Duodenal mucosa (tissue), 2 donors: Measurements from ENCODE around the gene FAM222A.
A peak's percentile ranks its signal among the peaks of the same experiment; 100 is the strongest.

Experiments
- H3K27ac ChIP-seq: one replicate; pipeline ENCODE4 v1.7.0; 2013; ENCODE audit warnings: low read depth, low read length
- H3K27me3 ChIP-seq, 2 donors: one replicate each; pipeline ENCODE4 v1.7.0; 2013; ENCODE audit warnings: low read length in 2 of 2, control low read depth in 1 of 2; ENCODE audit not compliant: insufficient read depth in 2 of 2, control insufficient read depth in 1 of 2
- H3K36me3 ChIP-seq, 2 donors: one replicate each; pipeline ENCODE4 v1.7.0; 2013; ENCODE audit warnings: low read length in 2 of 2, control low read depth in 1 of 2; ENCODE audit not compliant: insufficient read depth in 2 of 2, control insufficient read depth in 1 of 2
- H3K4me1 ChIP-seq, 2 donors: one replicate each; pipeline ENCODE4 v1.7.0; 2013; ENCODE audit warnings: low read length in 2 of 2, control low read depth in 1 of 2; ENCODE audit not compliant: insufficient read depth in 2 of 2, control insufficient read depth in 1 of 2
- H3K4me3 ChIP-seq, 2 donors: one replicate each; pipeline ENCODE4 v1.7.0; 2013; ENCODE audit warnings: low read length in 2 of 2, low read depth in 1 of 2
- H3K9ac ChIP-seq, 2 donors: one replicate each; pipeline ENCODE4 v1.7.0; 2013; ENCODE audit warnings: low read length in 2 of 2, low read depth in 1 of 2
- H3K9me3 ChIP-seq, 2 donors: one replicate each; pipeline ENCODE4 v1.7.0; 2013; ENCODE audit warnings: low read length in 2 of 2, control low read depth in 1 of 2; ENCODE audit not compliant: control insufficient read depth in 1 of 2

Gene FAM222A

DNA sequence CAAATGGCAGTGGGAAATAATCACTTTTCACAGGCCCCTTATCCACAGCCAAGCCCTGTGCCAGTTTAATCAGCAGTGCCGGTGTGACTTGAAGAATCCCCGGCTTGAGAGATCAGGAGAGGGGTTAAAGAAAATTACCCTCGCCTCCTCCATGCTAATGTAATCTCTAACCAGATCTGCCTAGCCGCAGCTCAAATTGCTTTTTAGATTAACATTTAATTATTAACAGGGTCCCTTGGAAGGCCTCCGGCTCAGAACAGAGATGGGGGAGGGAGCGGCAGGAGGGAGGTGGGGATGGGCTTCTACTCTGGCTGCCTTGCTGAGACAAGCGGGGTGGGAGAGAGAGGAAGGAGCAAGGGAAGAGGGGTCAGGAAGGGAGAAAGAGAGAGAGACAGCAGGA lies 24.0 kb downstream of the FAM222A start:
- Histone ChIP-seq H3K27ac (no peak overlapping the region), H3K9me3 (no peaks in the 10 kb centered on the region), H3K27me3 (no peaks in the 10 kb centered on the region), H3K4me3 (no peak overlapping the region), H3K9ac (no peak overlapping the region), H3K4me1 (peaks cover 72 to 79% of the 10 kb centered on the region in 2 donors), H3K36me3 (no peaks in the 10 kb centered on the region)

DNA sequence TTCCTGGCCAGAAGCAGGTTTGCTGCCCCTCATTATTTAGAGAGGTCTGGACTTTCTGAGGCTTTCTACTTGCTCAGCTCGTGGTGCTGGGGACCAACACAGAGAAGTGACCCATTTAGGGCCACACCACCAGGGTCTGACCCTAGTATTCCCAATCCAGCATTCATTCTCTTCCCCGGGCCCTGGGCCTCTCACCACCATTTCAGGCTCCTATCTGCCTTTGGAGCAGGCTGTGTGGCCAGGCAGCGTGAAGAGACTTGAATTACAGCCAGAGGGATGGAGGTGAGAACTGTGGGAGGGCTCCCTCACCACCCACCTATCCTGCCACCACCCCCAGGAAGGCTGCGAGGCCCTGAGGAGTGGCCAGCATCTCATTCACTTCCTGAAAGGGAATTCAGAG lies 24.6 kb downstream of the FAM222A start:
- peaks cover 72 to 79% of the 10 kb centered on the region in 2 donors for H3K4me1 ChIP-seq
- no peak overlapping the region for H3K4me3 ChIP-seq

DNA sequence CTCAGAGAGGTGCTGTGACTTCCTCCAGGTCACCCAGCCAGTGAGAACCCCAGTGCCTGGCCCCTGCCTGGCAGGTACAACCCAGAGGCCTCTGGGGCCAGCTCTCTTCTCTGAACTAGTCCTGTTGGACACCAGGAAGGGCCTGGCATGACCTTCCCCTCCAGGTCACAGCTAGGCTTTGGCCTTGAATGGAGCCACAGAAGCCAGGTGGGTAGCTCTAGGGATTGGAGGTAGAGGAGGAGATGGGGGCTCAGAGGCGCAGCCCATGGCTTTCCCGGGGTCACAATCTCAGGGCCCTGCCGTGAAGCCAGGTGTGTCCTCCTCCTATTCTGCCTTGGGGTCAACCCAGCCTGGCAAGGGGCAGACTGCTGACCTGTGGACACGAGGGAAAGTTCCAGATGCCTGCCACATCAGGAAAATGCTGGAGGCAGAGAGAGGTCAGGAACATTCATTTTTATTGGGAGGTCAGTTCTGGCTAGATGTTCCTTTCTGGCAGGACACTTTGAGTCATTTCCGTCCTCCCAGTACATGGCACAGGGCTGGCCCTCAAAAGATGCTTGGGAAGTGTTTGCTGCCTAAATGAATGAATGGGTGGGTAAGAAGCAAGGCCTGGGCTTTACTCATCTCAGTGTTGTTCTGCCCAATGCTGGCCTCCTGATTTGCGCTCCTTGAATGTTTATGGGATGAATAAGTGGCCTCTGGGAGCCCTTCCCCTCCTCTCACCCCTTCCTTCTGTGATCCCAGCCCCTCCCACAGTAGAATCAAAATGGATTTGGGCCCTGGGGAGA lies 25.4 kb downstream of the FAM222A start:
- Histone ChIP-seq H3K4me1 (peaks cover 72 to 81% of the 10 kb centered on the region in 2 donors), H3K9ac (no peak overlapping the region)

More for the DNA sequence above, 24.6 kb downstream of the FAM222A start:
- Histone ChIP-seq H3K9ac (no peak overlapping the region), H3K36me3 (no peaks in the 10 kb centered on the region), H3K9me3 (no peaks in the 10 kb centered on the region), H3K27me3 (no peaks in the 10 kb centered on the region), H3K27ac (no peak overlapping the region)

DNA sequence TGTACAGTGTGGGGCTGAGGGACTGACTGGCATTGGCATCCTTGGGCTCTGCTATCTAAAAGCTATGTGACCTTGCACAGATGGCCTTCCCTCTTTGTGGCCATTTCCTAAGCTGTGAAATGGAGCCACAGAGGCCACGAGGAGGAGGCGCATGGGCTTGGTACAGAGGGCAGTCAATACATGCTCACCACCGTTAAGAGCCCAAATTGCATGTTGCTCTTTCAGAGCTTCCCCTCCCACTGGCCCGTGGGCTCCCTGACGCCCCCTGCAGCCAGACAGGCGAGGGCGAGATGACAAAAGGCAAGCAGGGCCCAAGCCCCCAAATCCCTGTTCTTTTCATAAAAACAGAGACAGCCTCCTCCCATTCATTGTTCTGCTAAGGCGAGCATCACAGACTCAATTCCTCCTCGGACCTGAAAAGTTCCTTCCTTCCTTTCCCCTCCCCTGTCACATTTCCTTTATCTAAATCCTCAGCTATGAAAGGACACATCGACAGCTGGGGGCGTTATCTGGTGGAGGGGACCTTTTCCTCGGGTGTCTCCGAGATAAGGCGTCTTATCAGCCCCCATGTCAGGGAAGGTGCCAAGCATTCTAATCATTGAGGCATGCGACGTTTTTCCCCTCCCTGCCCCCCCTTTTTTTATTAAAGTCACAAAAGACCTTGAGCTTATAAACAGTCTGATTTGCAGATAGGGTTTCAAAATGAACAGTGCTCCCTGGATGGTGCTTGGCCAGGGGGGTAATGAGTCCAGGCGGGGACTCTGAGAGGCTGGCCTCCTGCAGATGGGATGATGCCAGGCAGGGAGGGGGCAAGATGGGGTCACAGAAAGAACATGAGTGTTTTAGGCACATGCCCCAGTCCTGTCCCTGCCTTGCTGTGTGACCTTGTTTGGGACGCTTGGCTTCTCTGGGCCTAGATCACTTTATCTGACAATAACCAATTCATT lies 26.4 kb downstream of the FAM222A start:
- Histone ChIP-seq H3K4me3 (no peak overlapping the region), H3K36me3 (peaks cover 0 to 3% of the 10 kb centered on the region in 2 donors), H3K27ac (no peak overlapping the region), H3K4me1 (peaks cover 66 to 71% of the 10 kb centered on the region in 2 donors), H3K9me3 (no peaks in the 10 kb centered on the region), H3K9ac (no peak overlapping the region), H3K27me3 (no peaks in the 10 kb centered on the region)

More for the DNA sequence above, 25.4 kb downstream of the FAM222A start:
- Histone ChIP-seq H3K4me3 (no peak overlapping the region), H3K36me3 (no peaks in the 10 kb centered on the region), H3K27me3 (no peaks in the 10 kb centered on the region), H3K9me3 (no peaks in the 10 kb centered on the region), H3K27ac (no peak overlapping the region)

DNA sequence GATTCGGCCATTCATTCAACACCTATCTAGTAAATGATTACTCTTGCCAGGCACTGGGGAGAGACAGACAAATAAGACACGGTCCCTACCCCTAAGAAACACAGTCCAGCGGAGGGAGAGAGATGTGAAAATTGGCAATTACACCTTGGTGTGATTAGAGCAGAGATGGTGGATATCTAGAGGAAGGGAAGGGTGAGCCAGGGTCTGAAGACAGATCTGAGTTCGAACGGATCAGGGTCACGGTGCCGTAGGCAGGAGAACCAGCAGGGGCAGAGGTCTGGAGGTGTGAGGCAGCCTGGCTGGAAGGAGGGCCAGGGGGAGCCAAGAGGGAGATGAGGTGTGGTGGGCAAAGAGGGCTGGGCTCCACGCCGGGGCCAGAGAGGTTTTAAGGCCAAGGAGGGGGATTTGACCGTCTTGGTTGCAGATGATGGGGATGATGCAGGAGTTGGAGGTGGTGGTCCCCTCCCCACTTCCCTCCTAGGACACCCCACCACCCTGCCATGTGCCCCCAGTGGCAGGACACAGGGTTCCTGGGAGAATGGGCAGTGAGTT lies 27.1 kb downstream of the FAM222A start:
- Histone ChIP-seq H3K9ac (no peak overlapping the region), H3K4me1 (peaks cover 64 to 65% of the 10 kb centered on the region in 2 donors), H3K27ac (no peak overlapping the region), H3K4me3 (no peak overlapping the region), H3K9me3 (no peaks in the 10 kb centered on the region), H3K36me3 (peaks cover 0 to 3% of the 10 kb centered on the region in 2 donors), H3K27me3 (no peaks in the 10 kb centered on the region)

DNA sequence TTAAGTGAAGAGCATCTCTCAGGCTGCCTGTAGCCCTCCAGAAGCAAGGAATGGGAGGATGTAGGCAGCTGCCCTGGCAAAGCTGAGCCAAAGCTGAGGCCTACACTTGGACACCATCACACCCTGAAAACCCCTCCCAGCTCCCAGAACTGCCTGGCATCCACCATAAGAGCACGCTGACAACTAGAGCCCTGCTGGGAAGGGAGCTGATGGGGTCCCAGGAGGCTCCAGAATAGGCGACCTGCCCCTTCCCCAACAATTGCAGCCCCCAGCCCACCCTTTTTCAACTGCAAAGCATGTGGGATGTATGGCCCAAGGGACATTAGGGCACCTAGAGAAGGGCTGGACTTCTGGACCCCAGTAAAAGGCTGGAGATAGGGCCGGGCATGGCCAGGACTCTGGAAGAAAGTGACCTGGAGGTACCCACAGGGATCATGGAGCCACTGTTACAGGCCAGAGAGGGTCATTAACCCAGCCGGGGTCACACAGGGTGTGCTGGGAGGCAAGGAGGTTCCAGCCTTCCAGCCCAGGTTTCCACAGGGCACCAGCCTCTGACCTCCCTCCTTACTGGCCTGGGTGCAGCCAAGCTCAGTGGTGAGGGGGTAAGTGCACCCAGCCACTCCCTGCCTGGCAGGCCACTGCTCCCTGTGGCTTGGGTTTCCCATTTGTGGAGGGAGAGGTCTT lies 27.8 kb downstream of the FAM222A start:
- Histone ChIP-seq H3K9ac (peak overlapping the region in 1 of 2 donors; percentile 0), H3K9me3 (no peaks in the 10 kb centered on the region), H3K36me3 (peaks cover 0 to 3% of the 10 kb centered on the region in 2 donors), H3K4me3 (no peak overlapping the region), H3K4me1 (peaks cover 58 to 62% of the 10 kb centered on the region in 2 donors), H3K27me3 (no peaks in the 10 kb centered on the region), H3K27ac (no peak overlapping the region)

DNA sequence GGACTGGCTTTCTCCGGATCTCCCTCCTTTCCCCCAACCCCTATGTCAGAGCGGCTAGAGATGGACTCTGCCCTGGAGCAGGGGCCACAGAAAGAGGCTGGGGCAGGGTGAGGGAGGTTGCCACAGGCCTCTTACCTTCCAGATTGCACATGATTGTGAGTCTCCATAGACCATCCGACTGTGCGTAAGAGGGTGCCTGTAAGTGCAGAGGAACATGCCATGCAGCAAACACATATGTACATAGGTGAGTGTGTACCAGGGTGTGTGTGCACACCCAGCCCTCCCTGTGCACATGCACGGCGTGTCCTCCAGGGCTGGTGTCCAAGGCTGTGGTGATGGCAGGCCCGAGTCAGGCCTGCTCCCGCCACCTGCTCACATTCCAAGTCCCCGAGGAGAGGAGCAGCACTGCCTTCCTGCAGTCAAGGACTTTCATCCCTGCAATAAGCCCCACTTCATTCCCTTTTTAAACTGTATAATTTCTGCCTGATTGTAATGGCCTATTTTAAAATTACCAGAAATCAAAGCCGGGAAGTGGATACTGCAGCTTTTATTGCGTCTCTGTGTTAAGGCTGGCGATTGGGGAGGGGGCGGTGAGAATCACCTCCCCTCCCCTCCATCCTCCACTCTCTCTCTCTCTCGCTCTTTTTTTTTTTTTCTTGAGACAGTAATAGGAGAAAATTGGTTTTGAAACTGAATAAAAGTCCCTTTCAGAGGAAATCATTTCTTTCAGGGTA lies 28.5 kb downstream of the FAM222A start:
- H3K4me1 ChIP-seq, result peaks cover 55 to 59% of the 10 kb centered on the region in 2 donors
- H3K9me3 ChIP-seq, result no peaks in the 10 kb centered on the region
- peak overlapping the region in 1 of 2 donors; percentile 0 for H3K9ac ChIP-seq
- H3K36me3 ChIP-seq, result peaks cover 0 to 3% of the 10 kb centered on the region in 2 donors
- no peak overlapping the region for H3K4me3 ChIP-seq
- H3K27me3 ChIP-seq, result no peaks in the 10 kb centered on the region
- no peak overlapping the region for H3K27ac ChIP-seq

DNA sequence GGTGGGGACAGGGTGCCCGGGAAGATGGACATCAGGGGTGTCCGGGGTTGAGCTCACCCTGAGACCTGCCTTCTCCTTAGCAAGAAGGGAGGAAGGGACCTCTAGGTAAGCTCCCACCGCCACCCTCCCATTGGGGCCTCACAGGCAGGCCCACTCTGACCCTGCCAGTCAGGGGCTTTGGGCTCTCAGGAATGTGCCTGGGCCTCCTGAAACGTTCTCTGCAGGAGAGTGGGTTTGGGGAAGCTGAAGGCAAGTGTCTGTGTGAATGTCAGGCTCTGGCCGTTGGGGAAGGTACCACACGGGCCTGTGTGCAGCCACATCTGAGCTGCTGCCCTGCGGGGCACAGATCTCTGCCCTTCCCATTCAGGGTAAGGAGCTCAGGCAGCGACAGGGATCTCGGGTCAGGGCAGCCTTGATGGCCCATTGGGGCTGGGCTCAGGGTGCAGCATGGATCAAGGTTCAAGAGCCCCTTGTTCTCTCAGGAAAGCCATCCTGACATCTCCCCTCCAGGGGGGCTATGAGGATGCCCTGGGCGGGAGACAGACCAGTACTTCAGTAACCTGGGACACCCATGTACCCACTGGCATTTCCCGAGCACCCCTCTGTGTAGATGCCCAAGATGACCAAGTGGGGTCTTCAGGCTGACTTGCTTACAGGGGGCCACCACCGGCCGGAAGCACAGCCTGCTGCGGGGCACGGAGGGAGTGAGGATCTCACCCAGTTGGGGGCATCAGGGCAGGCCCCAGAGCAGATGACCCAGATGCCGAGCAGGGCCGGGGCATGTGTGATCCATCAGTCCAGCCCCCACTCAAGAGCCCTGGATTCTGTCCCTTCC lies 29.7 kb downstream of the FAM222A start:
- Histone ChIP-seq H3K9me3 (no peaks in the 10 kb centered on the region), H3K36me3 (peaks cover 0 to 3% of the 10 kb centered on the region in 2 donors), H3K4me1 (peaks cover 44 to 47% of the 10 kb centered on the region in 2 donors), H3K27me3 (no peaks in the 10 kb centered on the region), H3K27ac (no peak overlapping the region), H3K9ac (no peak overlapping the region), H3K4me3 (no peak overlapping the region)
